ENCODE results near the gene RPL36A.

Gene RPL36A

DNA sequence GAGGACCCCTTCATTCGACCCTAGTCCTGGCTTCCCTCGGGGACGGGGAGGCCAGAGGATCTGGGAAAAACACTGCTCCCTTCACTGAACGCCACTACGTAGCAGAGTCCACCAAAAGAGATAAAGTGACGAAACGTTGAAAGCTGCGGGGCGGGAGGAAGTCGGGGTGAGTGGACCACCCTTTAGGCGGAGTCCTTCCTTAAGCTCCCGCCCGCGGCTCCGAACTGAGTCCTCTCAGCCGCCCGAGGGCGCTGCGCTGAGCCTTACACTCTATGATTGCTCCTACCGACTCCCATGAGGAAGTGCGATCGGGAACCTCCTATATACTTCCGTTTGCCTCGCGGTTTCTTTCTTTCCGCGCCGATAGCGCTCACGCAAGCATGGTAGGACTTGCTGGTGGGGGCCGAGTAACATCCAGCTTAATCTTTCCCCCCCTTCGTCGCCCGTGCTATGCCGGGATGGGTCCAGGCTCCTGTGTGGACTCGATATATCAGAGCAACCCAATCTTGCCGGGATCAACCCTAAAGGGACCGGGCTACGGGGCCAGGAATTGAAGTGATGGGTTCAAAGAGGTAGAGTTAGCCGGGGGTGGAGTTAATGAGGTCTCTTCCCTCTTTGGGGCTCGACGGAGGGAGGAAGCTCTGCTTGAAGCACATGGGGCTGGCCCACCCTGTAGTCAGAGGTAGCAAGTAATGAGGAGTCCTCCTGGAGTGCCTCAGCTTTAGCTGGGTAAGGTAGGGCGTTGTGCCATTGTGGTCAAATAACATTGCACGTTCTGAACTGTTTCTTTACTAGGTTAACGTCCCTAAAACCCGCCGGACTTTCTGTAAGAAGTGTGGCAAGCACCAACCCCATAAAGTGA, at the start of gene RPL36A:
RPL36A (plus strand) TSS at position 348 of the 862 bp plus-strand sequence; CDS start at position 381, 33 bp downstream.
- DNase-seq (ENCODE audit: low spot score) = peak; percentile 83

DNA sequence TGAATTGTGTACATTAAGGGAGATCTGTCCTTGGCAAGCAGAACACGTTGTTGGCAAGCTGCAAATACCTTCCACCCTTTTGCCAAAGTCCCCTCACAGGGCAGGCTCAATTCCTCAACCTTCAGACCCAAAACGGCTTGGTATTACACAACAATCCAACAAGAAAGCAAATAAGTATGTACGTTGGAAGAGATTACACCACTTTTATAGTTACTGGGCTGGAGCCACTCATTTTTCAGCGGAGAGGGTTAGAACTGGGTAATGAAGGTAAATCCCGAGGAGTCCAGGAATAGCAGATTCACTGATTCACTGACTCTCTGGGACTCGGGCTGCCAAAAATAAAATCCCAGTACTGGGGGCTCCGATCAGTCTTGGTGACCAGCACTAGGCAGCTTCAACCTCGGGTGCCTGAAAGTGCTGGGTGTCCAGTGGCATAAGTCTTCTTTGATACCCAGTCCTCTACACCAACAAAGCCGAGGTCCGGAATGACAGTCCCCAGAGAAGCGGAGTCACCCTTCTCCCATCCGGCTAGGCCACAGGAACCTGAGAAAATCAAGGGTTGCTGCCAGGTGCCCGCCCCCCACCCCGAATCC, 42.9 kb upstream of the RPL36A start:
- DNase-seq (ENCODE audit: low spot score) = no peak

GRCh38 chrX:101348452-101349192, 42.2 kb upstream of the RPL36A start, which contains the start of gene TIMM8A:
TIMM8A (minus strand) TSS chrX:101348742; CDS start chrX:101348664, 78 bp downstream.
- peak; percentile 68 for DNase-seq (ENCODE audit: low spot score)

DNA sequence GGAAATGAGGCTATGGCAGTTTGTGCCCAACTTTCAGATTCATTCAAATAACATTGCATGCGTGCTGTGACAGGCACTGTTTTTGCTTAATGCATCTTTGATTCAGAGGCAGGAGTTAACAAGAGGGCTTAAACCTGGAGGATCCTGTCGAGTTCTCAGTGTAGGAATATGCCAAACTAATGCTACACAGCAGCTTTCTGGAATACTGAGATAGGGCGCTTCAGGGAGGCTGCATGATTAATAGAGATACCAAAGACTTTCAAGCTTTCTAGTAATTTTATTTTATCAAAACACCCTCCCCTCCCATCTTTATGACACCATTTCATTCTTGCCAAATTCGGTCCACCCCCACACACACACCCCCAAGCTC, 41.6 kb upstream of the RPL36A start:
- no peak for DNase-seq (ENCODE audit: low spot score)

- DNase-seq (ENCODE audit: low spot score) = no peak
These were observed 33.5 kb upstream of the RPL36A start for GRCh38 chrX:101357166-101357795.

DNA sequence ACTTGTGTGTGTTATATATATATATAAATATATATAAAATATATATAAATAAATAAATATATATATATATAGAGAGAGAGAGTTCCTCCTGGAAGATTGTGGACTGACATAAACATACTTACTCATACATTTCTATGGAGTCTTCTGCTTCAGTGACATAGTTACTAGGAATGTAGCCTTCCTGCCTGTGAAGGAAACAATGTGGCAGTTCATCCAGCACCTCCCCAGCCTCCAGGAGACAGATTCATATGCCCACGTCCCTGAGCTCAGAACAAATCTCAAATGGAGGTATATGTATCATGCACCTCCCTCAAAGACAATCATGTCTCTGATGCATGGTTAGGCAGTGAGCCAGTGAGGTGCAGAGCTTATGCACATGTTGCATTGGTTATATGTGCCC, 30.8 kb upstream of the RPL36A start:
- DNase-seq (ENCODE audit: low spot score) = no peak

- DNase-seq (ENCODE audit: low spot score) = no peak
These were observed 30.4 kb upstream of the RPL36A start for GRCh38 chrX:101360390-101360789.

DNA sequence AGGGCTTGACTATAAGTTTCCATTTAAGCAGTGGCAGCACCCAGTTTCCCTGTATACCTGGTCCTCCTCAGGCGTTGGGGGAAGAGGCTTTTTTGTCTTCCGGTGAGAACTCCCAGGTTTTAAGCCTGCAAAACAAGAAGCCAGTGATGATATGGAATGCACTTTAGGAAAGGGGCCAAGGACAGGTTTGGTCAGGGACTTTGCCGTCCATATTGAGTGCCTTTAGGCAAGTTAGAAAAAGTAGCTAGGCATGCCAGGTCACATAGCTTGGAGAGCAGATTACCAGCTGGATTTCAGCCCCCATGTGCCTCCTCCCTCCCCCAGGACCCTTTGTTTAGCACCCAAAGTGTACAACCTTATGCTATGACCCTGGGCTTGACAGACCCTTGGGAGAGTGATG, 28.7 kb upstream of the RPL36A start:
- DNase-seq (ENCODE audit: low spot score) = no peak

GRCh38 chrX:101362757-101363156, 28.1 kb upstream of the RPL36A start:
- DNase-seq (ENCODE audit: low spot score) = no peak

GRCh38 chrX:101365301-101365795, 25.5 kb upstream of the RPL36A start:
- DNase-seq (ENCODE audit: low spot score) = no peak

GRCh38 chrX:101368800-101369199, 22.0 kb upstream of the RPL36A start:
- no peak for DNase-seq (ENCODE audit: low spot score)

- DNase-seq (ENCODE audit: low spot score) = no peak
These were observed 21.1 kb upstream of the RPL36A start for GRCh38 chrX:101369687-101370086.

GRCh38 chrX:101370888-101371504, 19.8 kb upstream of the RPL36A start:
- no peak for DNase-seq (ENCODE audit: low spot score)

DNA sequence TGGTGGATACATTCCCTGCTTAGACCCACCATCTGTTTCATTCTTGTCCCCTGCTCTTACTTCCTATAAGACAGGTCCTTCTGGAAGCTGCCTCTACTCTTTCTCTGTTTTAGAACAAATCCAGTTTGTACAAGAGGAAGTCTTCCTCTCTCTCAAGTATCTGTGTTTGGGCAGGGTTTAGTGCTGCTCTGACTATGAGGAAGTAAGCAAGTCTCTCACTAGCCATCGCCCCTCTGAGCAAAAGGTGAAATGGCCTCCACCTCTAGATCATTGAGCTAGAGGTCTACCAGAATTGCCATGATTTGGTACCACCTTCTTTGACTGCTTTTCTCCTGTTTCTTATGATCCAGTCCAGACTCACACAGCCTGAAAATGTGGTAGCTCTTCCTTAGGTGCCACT, 13.3 kb upstream of the RPL36A start:
- DNase-seq (ENCODE audit: low spot score) = no peak

- DNase-seq (ENCODE audit: low spot score) = no peak
These were observed 7.1 kb upstream of the RPL36A start for GRCh38 chrX:101383679-101384205.

GRCh38 chrX:101385026-101385684, 5.7 kb upstream of the RPL36A start:
- DNase-seq (ENCODE audit: low spot score) = no peak

- no peak for DNase-seq (ENCODE audit: low spot score)
These were observed 4.8 kb upstream of the RPL36A start, which contains the start of gene BTK for GRCh38 chrX:101385795-101386541. BTK (minus strand) TSS chrX:101386191; CDS start chrX:101375284, 10,907 bp downstream.

DNA sequence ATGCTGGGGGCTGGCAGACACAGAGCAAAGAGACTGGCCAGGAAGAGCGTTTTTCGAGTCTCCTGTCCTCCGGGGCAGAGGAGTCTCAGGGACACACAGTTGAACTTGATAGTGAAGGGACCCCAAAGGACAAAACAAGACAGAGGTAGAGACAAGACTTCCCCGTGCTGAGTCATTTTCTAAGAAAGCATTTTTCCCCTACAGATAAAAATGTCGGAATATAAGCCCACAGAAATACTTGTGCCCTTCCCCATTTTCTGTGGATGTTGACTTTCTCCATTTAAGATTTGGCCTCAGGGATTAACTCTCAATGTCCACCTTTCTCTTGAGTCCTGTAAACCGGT, 4.3 kb upstream of the RPL36A start:
- DNase-seq (ENCODE audit: low spot score) = no peak

- no peak for DNase-seq (ENCODE audit: low spot score)
These were observed 2.2 kb upstream of the RPL36A start for GRCh38 chrX:101388604-101389003.

DNA sequence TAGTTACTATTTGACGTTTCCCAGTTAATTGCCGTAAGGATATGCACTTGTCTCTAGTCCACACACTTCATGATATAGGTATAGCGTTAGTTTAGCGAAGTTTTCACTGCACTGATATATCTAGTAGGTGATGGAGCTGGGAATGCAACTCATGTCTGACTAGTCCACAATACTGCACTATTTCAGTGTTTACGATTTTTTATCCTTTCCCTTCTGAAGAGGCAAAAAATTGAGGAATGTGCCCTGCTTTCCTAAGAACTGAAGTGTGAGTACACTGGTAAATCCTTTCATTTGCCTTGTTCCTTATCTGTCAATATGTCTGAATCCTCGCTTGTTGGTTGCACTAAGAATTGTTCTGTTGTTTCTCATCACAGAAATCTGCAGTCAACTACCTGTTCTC, 1.0 kb downstream of the RPL36A start:
- no peak for DNase-seq (ENCODE audit: low spot score)
